ENCODE measurements around the gene GRK5.

Gene GRK5

GRCh38 chr10:119491966-119492757 is 284.8 kb downstream of the GRK5 start:
- DNase-seq (ENCODE audit: low read depth), result no peak

GRCh38 chr10:119493155-119493554 is 285.8 kb downstream of the GRK5 start:
- no peak for DNase-seq (ENCODE audit: low read depth)

- no peak for DNase-seq (ENCODE audit: low read depth)
Observed at GRCh38 chr10:119494236-119495020, 287.1 kb downstream of the GRK5 start.

GRCh38 chr10:119495021-119495505 is 287.7 kb downstream of the GRK5 start:
- DNase-seq (ENCODE audit: low read depth), result no peak

- DNase-seq (ENCODE audit: low read depth), result no peak
Observed at GRCh38 chr10:119495545-119495944, 288.2 kb downstream of the GRK5 start.

- no peak for DNase-seq (ENCODE audit: low read depth)
Observed at GRCh38 chr10:119496273-119496672, 288.9 kb downstream of the GRK5 start.

GRCh38 chr10:119497243-119497642 is 289.9 kb downstream of the GRK5 start:
- DNase-seq (ENCODE audit: low read depth), result no peak

- DNase-seq (ENCODE audit: low read depth), result no peak
Observed at GRCh38 chr10:119498889-119499676, 291.7 kb downstream of the GRK5 start.

GRCh38 chr10:119499677-119500002 is 292.3 kb downstream of the GRK5 start:
- DNase-seq (ENCODE audit: low read depth), result no peak

GRCh38 chr10:119500123-119500795 is 292.9 kb downstream of the GRK5 start:
- no peak for DNase-seq (ENCODE audit: low read depth)

- no peak for DNase-seq (ENCODE audit: low read depth)
Observed at GRCh38 chr10:119500821-119501220, 293.4 kb downstream of the GRK5 start.

- DNase-seq (ENCODE audit: low read depth), result peak; percentile 13
Observed at GRCh38 chr10:119501690-119502089, 294.3 kb downstream of the GRK5 start.

GRCh38 chr10:119502209-119502608 is 294.8 kb downstream of the GRK5 start:
- peak; percentile 73 for DNase-seq (ENCODE audit: low read depth)

- no peak for DNase-seq (ENCODE audit: low read depth)
Observed at GRCh38 chr10:119502618-119503155, 295.3 kb downstream of the GRK5 start.

- no peak for DNase-seq (ENCODE audit: low read depth)
Observed at GRCh38 chr10:119503821-119504220, 296.4 kb downstream of the GRK5 start.

GRCh38 chr10:119504651-119505050 is 297.3 kb downstream of the GRK5 start:
- no peak for DNase-seq (ENCODE audit: low read depth)

GRCh38 chr10:119505131-119505551 is 297.8 kb downstream of the GRK5 start:
- DNase-seq (ENCODE audit: low read depth), result no peak
